Right lung (tissue), 5 donors: ENCODE measurements around the gene IFNGR1. TPM values are rescaled to one million over a fixed set of nuclear protein-coding genes. Genes with fewer than 3 reads are reported as not detected.
A peak's percentile ranks its signal among the peaks of the same experiment; 100 is the strongest.
"Not testable (repeated sequence)": the region's sequence is repeated elsewhere in the genome, so short reads cannot be mapped to it uniquely, and the experiment has no call there.

Experiments used
- DNase-seq, 2 donors: peaks; one replicate each; pipeline ENCODE4 v3.0.0-alpha.2; 2013
- polyA plus RNA-seq, 5 donors: library from polyadenylated mRNA; unstranded; fragments of 120-200 nt; gene quantifications; one replicate each; pipeline versions ENCODE4 v1.2.1 to v1.2.3, GENCODE V29; 2013; ENCODE audit warnings: inconsistent platforms in 1 of 5, low replicate concordance in 1 of 5; ENCODE audit not compliant: insufficient read length in 5 of 5, insufficient read depth in 1 of 5

The IFNGR1 gene
- polyA plus RNA-seq, 5 donors: 61.5 to 93.2 (median 79.6) TPM

GRCh38 chr6:137237413-137238170, 18.4 kb upstream of the IFNGR1 start:
- no peak for DNase-seq

DNA sequence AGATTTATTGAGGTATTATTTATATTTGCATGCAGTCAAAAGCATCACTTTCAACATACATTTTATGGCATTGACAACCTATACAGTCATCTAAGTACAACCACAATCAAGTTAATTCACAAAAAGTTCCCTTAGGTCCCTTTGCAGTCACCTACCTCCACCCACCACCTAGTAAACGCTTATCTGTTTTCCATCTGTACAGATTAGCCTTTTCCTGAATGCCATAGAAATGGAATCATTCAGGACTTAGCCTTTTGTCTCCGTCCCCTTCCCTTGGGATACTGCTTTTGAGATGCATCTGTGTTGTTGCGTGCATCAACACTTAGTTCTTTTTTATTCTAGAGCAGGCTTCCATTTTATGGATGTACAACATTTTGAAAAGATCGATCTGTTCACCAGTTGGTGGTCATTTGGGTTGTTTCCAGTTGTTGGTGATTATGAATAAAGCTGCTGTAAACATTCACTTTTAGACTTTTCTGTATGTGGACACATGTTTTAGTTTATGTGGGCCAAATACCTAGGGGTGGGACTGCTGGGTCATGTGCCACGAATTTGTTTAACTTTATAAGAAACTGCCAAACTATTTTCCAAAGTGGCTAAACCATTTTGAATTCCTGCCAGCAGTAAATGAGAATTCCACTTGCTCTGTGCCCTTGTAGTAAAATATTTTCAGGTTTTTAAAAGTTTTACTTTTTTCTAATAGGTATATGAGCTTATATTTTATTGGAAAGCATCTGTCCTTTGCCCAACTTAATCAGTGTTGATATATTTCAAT, 17.6 kb upstream of the IFNGR1 start:
- DNase-seq: no peak

DNA sequence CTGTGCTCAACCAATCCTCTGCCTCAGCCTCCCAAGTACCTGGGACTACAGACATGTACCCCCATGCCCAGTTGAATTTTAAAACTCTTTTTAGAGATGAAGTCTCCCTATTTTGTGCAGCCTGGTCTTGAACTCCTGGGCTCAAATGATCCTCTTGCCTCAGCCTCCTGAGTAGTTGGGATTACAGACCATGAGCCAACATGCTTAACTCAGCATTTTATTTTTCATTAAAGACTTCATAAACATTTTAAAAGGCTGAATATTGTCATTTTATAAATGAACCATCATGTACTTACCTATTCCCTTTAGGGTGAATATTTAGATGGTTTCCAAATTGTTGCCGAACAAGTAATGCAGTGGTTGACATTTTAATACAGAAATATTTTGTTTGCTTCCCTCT, 16.5 kb upstream of the IFNGR1 start:
- no peak for DNase-seq

- DNase-seq: no peak
Observed at GRCh38 chr6:137233911-137234863, 15.0 kb upstream of the IFNGR1 start.

GRCh38 chr6:137231895-137232294, 12.7 kb upstream of the IFNGR1 start:
- DNase-seq: no peak

DNA sequence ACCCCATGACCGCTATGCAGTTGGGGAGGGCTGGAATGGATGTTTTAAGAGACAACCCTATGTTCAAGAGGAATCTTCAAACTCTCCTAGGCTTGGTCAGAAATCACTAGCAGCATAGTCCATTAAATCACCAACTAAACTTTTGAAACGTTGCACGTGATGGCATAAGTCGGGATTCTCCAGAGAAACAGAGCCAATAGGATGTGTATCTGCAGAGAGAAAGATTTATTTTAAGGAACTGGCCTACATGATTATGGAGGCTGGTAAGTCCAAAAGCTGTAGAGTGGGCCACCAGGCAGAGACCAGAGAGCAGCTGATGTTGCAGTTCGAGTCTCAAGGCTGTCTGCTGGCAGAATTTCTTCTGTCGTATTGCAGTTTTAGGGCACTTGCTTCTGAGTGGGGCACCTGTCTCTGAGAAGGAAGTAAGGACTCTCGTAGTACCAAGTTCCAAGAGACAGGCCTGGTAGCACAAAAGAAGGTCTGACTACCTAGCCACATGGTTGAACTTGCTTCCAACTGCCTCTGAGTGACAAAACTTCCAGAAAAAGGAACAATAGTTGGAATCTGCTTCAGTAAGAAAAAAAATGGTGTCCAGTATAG, 11.9 kb upstream of the IFNGR1 start:
- no peak for DNase-seq

- no peak for DNase-seq
Observed at GRCh38 chr6:137230547-137230946, 11.4 kb upstream of the IFNGR1 start.

- DNase-seq: no peak
Observed at GRCh38 chr6:137229075-137229759, 10.0 kb upstream of the IFNGR1 start.

- DNase-seq: no peak
Observed at GRCh38 chr6:137227871-137228302, 8.7 kb upstream of the IFNGR1 start.

GRCh38 chr6:137226697-137227096, 7.5 kb upstream of the IFNGR1 start:
- DNase-seq: no peak

GRCh38 chr6:137224799-137225198, 5.6 kb upstream of the IFNGR1 start:
- no peak for DNase-seq

- no peak for DNase-seq
Observed at GRCh38 chr6:137223370-137224131, 4.4 kb upstream of the IFNGR1 start.

DNA sequence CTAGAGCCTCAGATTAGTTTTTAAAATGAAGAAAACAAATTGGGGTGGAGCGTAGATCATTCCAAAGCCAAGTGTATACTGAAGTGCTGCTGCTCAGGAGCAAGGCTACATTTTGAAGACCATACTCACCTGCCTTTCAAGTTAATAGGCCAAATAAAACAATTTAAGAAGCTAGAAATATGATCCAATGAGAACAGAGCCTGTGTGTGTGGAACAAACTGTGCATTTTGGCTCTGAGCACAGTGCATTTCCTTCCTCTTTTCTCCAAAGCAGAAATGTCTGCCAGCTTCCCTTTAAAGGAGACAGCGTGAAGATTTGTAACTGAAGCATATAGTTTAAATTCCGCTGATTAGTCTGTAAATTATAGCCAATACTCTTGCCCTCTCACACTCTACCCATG, 3.2 kb upstream of the IFNGR1 start:
- no peak for DNase-seq

DNA sequence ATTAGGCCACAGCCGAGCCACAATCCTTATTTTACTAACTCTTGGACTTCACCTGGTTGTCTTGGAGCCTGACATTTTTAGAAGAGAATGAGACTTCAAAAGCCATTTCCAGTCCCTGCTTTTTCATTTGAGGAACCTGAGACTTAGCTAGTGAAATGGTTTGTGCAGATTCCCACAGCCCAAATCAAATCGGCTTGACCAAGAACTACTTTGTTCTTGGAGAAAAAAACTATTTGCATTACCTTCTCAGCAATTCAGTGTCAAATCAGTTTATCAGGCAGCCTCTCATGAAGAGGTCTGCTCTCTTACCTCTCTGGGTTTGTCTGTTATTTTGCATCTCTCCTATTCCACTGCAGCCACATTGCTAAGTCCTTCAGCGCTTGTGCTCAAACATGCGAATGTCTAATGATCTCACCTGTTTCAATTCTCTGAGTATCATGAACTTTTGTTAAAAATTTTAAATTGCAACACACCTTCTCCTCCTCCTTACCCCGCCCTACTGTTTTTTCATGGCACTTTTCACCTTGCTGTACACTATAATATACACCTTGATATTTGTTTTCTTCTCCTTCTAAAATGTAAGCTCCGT, 573 bp upstream of the IFNGR1 start:
- DNase-seq: no peak

- peak in 1 of 2 donors; percentile 50 for DNase-seq
Observed at GRCh38 chr6:137218473-137218916, 690 bp downstream of the IFNGR1 start.

DNA sequence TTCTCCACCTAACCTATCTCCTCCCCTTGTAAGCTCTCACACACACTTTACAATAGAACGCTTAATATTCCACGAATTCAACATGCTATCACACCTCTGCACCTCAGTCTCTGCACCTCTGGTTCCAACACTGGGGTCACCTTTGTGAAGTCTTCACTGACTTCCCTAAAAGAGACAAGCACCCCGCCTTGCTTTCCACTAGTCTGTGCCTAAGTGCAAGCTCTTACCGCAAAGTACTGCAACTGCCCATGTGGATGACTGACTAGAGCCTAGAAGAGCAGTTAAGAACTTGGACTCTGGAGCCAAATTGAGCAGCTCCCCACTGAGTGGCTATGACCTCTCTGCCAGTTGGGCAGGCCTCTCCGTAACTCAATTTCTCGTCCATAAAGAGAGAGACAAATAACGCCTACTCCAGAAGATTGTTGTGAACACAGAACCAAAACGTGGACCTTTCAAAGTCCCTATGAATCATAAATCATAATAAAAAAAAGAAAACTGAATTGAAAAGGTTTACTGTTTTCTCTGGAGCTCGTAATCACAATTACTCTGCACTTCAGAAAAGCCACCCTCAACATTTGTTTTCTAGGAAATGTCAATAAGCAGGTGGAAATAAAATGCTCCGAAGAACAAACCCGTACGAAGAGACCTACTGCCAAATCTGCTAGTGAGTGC, 1.2 kb downstream of the IFNGR1 start:
- DNase-seq: no peak

DNA sequence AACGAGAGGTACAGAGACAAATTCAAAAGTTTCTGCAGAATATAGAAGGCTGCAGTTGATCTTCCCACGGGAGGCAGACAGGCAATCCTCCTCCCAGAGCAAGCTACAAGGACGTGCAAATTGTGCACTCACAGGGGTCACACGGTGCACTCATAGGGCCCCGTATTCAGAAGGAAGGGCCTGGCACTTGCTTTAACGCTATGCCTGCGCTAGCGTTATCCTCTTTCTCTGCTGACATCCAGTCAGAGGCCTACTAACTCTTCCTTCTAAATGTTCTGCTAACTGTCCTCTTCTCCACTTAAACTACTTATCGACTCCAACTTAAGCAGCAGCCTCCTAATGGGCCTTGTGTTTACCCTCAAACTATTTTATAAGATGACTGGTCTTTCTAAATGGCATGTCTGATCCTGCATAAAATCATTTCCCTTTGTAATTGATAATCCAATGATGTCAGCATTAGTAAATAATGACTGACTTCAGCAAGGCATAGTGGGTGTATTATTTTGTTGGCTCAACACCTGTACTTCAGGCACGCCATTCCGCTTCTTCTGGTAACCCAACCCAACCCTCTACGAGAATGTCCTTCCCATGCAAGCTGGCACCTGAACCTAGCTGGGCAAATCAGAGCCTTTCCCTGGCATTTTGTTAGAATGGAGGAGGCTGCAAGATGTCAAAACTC, 2.2 kb downstream of the IFNGR1 start:
- DNase-seq: no peak

DNA sequence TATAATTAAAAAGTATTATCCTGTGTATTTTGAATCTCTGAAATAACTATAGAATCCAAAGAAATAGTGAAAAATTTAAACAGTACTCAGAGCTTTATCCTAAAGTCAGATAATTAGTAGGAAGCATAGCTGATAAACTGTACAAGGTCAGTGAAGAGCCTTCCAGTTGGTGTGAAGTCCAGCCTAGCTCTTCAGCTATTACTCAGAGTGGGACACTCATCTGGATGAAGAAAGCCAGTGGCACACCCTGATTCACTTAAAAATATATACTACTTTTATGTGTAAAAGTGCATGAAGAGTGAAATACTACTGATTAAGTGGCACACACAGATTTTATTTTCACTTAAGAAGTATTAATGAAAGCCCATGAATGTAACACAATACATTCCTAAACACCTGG, 3.1 kb downstream of the IFNGR1 start:
- no peak for DNase-seq

GRCh38 chr6:137215630-137216029, 3.6 kb downstream of the IFNGR1 start:
- DNase-seq: not testable (repeated sequence)
